C4-2B (cell line): Measurements from ENCODE around the gene GTF3A.

Experiments
- H3K27ac ChIP-seq: fragments of 450-650 bp; 2 replicates; pipeline ENCODE4 v1.5.1; 2017
- ZFX ChIP-seq: fragments of 450-650 bp; IDR thresholded peaks from 2 replicates; pipeline ENCODE4 v1.6.1; 2017
- TF ChIP-seq, protein P1 (sequence below): fragments of 450-650 bp; conservative IDR thresholded peaks from 2 replicates; pipeline ENCODE4 v1.5.1; 2017; ENCODE audit warnings: mild to moderate bottlenecking

Gene GTF3A

GRCh38 chr13:27424246-27425157, at the start of gene GTF3A:
Gene GTF3A, plus strand, starts transcription at chr13:27424619.
- H3K27ac ChIP-seq: peak within 1 kb of the TSS; percentile 97
- TF ChIP-seq ZFX: peak; percentile 82
- TF ChIP-seq, protein P1, sequence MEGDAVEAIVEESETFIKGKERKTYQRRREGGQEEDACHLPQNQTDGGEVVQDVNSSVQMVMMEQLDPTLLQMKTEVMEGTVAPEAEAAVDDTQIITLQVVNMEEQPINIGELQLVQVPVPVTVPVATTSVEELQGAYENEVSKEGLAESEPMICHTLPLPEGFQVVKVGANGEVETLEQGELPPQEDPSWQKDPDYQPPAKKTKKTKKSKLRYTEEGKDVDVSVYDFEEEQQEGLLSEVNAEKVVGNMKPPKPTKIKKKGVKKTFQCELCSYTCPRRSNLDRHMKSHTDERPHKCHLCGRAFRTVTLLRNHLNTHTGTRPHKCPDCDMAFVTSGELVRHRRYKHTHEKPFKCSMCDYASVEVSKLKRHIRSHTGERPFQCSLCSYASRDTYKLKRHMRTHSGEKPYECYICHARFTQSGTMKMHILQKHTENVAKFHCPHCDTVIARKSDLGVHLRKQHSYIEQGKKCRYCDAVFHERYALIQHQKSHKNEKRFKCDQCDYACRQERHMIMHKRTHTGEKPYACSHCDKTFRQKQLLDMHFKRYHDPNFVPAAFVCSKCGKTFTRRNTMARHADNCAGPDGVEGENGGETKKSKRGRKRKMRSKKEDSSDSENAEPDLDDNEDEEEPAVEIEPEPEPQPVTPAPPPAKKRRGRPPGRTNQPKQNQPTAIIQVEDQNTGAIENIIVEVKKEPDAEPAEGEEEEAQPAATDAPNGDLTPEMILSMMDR: no peak

DNA sequence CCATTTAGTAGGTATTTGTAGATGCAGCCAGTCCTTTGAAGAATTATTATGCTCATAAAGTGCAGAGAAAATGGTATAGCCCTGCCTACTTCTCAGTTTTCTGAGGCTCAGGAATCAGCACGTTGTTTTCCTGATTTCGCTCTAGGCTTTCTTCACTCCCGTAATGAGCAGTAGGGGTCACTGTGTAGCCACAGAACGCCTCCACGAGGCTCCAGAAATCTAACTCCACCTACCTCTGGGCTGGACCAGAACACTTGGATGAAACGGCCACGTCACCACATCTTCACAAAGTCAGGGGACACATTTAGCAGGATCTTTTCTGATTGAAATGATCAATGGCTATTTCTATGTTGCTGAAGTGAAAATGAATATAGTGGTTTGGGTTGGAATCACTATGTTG, 49.8 kb upstream of the GTF3A start:
- TF ChIP-seq ZFX: no peak
- TF ChIP-seq, protein P1: peak; percentile 91
- H3K27ac ChIP-seq: no peak overlapping the region

DNA sequence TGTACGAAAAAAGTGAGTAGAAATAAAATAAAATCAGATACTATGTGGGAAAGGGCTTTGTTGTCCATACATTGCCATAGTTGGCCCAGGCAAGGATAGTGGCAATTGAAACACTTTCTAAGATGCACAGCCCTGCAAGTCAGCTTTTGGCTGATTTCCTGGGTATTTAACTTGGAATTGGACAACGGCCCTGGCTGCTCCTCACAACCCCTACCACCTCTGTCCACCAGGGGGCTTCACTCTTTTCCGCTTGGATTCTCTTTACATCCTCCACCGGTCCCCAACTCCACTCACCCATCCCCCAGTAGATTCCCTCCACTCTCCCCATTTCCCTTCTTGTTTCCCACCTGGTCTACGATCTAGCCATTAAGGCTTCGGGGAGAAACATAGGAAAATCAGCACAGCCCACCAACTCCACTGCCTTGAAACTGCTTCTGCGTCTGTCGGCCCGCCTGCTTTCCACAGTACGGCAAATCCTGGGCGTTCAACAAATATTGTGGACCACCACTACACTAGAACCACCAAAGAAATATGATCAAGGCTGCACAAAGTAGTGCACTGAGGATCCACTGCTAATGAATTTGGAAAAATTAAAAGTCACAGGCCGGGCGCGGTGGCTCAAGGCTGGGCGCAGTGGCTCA, 48.6 kb upstream of the GTF3A start:
- H3K27ac ChIP-seq: no peak overlapping the region
- TF ChIP-seq ZFX: no peak
- TF ChIP-seq, protein P1: peak; percentile 99

DNA sequence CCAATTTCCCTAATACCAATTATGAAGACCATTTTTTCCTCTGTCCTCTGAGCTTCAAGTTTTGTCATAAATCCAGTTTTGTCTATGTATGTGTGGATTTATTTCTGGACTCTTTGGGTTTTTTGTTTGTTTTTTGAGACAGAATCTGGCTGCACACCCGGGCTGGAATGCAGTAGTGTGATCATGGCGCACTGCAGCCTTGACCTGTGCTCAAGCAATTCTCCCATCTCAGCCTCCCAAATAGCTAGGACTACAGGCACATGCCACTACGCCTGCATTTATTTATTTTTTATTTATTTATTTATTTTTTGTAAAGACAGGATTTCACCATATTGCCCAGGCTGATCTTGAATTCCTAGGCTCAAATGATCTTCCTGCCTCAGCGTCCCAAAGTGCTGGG, 45.3 kb upstream of the GTF3A start:
- no peak overlapping the region for H3K27ac ChIP-seq
- TF ChIP-seq, protein P1: no peak
- TF ChIP-seq ZFX: no peak

DNA sequence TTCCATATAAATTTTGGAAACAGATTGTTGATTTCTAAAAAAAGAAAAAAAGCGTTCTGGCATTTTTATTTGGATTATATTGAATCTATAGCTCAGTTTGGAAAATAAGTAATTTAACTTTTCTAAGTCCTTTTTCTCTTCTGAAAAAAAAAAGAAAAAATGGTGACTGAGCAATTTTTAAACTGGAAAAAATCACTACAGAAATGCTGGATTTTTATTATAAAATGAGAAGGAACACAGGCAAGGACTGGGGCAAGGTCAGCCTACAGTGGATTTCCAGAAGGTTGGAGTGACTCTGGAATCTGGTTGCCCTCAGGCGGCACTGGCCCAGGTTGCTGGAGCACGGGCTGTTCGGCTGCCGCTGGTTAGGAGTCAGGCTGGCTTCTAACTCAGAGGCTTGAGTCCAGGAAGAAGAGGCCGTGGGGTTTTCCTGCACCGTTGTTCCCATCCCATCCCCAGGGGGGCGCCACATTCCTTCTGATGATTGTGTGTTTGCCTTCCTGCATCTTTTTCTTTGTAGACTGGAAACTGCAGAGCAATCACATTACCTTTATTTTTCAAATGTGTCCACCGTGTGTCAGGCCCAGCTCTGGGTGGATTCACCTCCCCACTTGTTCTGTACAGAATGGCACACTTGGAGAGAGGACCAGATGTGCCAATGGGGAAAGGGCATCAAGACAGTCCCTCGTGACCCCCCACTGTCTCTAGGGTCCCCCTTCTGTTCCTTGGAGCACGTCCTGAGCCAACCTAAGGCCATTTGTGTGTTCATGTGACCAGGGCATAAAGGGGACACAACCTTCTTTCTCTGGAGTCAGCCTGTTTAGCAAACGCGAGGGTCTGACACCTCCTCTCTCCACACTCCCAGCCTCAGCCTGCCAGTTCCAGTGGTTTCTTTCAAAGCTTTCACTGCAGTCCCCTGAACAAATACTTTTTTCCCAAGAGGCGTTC, 44.5 kb upstream of the GTF3A start:
- no peak overlapping the region for H3K27ac ChIP-seq
- TF ChIP-seq, protein P1: peak; percentile 92
- TF ChIP-seq ZFX: no peak

DNA sequence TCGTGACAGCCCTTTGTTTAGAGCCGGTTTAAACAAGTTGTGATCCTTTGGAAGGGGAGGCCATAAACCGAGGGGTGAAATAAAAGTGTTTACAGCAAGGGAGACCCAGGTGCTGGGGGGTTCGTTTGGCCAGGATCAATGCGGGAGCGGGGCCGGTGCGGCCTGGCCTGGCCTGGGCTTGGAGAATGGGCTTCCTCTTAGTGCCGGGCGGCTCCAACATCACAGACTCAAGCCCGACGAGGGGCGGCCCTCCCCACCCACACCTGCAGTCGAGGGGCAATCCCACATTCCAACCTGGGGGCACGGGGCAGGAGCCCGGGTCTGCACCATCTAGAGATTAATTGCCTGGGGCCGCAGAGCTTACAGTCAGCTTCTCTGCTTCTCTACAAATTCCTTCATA, 42.8 kb upstream of the GTF3A start:
- TF ChIP-seq, protein P1: no peak
- TF ChIP-seq ZFX: no peak
- no peak overlapping the region for H3K27ac ChIP-seq
